Measurements from ENCODE around the gene TSPAN11. TPM values are rescaled to one million over a fixed set of nuclear protein-coding genes. Genes with fewer than 3 reads are reported as not detected.

Gene TSPAN11
- total RNA-seq, 4 donors from 2014 or later, result 0.12 to 1.4 (median 1.2) TPM

DNA sequence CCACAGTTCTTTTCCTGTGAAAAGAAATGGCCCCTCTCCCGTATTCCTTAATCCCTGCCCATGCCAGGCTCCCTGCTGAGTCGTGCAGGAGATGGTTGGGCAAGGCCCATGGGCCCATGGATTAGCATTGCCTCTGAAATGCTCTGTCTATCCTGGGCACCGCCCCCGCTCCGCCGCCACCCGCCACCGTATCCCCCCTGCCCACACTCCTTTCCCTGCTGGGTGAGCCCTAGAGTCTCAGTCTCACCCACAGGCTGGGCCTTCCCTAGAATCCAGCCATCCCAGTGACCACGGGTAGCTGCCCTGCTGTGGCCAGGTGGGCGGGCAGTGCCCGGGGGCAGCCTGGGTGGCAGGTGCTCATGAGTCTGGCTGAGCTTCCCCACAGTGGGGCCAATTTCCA lies 50.6 kb downstream of the TSPAN11 start:
- DNase-seq (ENCODE audit: low spot score), result no peak
- ATAC-seq (ENCODE audit: low FRiP score), result no peak
- TF ChIP-seq, protein P1, sequence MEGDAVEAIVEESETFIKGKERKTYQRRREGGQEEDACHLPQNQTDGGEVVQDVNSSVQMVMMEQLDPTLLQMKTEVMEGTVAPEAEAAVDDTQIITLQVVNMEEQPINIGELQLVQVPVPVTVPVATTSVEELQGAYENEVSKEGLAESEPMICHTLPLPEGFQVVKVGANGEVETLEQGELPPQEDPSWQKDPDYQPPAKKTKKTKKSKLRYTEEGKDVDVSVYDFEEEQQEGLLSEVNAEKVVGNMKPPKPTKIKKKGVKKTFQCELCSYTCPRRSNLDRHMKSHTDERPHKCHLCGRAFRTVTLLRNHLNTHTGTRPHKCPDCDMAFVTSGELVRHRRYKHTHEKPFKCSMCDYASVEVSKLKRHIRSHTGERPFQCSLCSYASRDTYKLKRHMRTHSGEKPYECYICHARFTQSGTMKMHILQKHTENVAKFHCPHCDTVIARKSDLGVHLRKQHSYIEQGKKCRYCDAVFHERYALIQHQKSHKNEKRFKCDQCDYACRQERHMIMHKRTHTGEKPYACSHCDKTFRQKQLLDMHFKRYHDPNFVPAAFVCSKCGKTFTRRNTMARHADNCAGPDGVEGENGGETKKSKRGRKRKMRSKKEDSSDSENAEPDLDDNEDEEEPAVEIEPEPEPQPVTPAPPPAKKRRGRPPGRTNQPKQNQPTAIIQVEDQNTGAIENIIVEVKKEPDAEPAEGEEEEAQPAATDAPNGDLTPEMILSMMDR (IDR thresholded peaks at IDR 0.05), result no peak

DNA sequence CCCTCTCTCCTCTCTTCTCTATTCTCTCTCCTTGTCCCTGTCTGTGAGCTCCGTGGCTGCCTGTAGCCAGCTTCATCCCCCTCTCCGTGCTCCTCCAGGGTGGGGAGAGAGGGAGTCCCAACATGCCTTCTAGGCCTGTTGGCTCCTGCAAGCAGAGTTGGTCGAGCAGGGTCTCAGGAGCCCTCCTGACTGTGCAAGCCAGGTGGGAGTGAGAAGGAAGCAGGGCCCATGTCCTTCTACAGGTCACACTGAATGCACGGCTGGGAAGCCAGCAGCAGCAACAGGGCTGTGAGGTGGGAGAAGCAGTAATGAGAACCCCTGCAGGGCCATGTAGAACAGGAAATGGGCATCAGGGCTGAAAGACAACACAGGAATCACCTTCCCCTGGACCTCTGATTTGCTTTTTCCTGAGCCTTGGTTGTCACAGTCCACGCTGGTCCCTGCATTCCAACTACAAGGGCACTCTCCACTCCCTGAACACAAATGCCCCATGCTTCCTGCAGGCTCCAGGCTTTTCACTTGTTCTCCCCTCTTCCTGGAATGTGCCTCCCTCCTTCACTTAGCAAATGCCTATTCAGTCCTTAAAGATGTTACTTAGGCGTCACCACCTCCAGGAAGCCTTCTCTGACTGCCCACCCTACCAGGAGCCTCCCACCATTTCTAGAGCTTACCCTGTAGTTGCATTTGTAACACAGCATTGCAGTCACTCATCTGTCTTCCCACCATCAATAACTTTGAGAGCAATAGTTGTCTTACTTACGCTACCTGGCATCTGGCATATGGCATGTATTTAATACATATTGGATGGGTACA lies 51.2 kb downstream of the TSPAN11 start:
- no peak for DNase-seq (ENCODE audit: low spot score)
- ATAC-seq (ENCODE audit: low FRiP score), result no peak
- TF ChIP-seq, protein P1 (IDR thresholded peaks at IDR 0.05), result no peak

DNA sequence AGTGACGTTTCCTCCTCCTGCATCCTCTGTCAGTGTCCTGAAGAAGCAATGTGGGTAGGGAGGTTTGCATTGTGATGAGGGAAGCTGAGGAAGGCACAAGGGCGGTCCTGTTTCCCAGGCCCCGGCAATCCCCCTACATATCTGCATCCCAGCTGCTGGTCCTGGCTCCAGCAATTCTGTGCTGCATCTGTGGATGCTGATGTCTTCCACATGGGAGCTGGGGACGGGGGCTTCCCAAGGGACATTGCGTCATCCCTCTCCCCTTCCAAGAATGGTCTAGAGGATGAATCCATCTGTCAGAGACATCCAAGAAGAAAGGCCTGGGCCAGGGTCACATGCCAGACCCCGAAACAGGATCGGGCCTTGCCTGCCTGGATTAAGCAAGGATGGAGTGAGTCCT lies 52.1 kb downstream of the TSPAN11 start:
- TF ChIP-seq, protein P1 (IDR thresholded peaks at IDR 0.05), result no peak
- DNase-seq (ENCODE audit: low spot score), result no peak

DNA sequence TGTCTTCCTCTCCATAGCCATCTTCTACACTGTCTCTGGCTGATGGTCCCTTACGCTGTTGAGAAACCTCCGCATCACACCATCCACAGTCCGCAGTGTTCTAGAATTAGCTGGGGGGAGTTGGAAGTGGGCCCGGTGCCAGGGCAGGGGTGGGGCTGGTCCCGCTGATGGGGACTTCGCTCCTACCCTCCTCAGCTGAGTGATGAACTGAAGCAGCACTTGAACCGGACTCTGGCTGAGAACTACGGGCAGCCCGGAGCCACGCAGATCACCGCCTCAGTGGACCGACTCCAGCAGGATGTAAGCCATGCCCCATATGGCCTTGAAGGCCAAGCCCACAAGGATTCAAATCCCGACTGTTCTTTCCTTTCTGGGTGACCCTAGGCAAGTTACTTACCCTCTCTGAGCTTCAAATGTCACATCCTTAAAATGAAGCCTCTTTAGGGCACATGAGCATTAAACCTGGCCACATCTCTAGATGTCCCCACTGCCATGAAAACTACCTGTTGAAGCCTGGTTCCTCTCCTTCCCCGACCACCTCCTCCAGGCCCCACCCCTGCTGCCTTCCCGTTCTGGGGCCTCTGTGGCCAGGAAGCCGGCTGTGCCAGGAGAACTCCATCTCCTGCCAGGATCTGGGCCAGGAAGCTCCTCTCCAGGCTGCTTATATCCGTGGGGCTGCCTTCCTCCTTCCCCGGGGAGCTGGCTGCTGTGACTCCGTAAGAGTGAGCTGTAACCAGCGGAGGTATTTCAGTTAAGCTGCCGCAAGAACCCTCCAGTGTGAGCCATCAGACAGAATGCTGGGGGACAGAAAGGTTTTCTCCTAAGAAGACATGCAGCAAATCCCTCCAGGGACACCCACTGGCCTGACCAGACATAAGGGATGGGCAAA lies 53.1 kb downstream of the TSPAN11 start:
- no peak for ATAC-seq (ENCODE audit: low FRiP score)
- DNase-seq (ENCODE audit: low spot score), result no peak
- TF ChIP-seq, protein P1 (IDR thresholded peaks at IDR 0.05), result no peak

More for the DNA sequence above, 52.1 kb downstream of the TSPAN11 start:
- no peak for ATAC-seq (ENCODE audit: low FRiP score)

DNA sequence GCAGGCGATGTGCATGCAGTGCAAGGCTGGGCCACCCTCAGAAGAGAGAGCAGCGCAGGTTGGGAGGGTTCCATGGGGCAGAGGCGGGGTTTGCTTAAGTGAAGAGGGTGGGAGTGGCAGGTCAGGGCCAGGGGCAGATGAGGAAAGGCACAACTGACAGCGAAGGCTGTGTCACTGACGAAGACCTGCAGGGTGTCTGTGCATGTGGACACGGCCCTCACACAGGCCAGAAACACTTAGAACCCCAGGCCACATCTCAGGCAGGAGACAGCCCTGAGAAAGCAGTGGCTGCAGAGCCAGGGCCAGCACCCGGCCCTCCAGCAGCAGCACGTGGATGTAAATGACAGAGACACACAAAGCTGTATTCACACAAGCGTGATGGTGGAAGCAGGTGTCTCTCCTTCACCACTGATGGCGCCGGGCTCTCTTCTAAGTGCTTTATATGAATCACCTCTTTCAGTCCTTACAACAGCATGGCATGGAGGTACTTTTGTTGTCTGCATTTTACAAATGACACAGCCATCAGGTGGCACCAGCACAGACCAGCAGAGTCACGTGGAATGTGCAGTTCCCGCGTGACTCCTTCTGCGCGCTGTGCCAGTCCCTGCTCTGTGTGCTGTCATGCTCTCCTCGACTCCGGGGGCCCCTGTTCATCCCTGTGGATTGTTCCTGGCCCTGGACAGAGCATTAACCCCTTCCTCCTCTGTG lies 54.6 kb downstream of the TSPAN11 start:
- no peak for ATAC-seq (ENCODE audit: low FRiP score)
- DNase-seq (ENCODE audit: low spot score), result no peak
- TF ChIP-seq, protein P1 (IDR thresholded peaks at IDR 0.05), result no peak

DNA sequence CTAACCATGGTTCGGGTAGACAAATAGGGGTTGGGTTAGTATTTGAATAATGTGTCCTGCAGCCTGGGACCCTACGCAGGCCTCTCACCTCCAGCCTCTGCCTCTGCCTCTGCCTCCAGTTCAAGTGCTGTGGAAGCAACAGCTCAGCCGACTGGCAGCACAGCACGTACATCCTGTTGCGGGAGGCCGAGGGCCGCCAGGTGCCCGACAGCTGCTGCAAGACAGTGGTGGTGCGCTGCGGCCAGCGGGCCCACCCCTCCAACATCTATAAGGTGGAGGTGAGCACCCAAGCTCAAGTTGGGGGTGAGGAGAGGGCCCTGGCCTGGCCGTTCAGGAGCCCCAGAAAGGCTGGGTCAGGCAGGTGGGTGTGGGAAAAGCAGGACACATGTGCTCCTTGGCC lies 55.9 kb downstream of the TSPAN11 start:
- TF ChIP-seq, protein P1 (IDR thresholded peaks at IDR 0.05), result no peak
- DNase-seq (ENCODE audit: low spot score) (no peak), ATAC-seq (ENCODE audit: low FRiP score) (no peak)
